MM.1S (cell line): ENCODE results near the gene PAPSS1.

ENCODE experiments used
- EZH2 ChIP-seq: fragments of 300-600 bp; sonication (generic); optimal IDR thresholded peaks from 2 replicates; pipeline ENCODE3; 2017; ENCODE audit warnings: low read depth, mild to moderate bottlenecking, antibody characterized with exemption, low read length, mixed read lengths
- TF ChIP-seq, protein P1 (sequence below): fragments of 300-600 bp; sonication (generic); IDR thresholded peaks from 2 replicates; pipeline ENCODE4 v1.5.1; 2016; ENCODE audit warnings: antibody characterized with exemption, low read length, mixed read lengths

DNA sequence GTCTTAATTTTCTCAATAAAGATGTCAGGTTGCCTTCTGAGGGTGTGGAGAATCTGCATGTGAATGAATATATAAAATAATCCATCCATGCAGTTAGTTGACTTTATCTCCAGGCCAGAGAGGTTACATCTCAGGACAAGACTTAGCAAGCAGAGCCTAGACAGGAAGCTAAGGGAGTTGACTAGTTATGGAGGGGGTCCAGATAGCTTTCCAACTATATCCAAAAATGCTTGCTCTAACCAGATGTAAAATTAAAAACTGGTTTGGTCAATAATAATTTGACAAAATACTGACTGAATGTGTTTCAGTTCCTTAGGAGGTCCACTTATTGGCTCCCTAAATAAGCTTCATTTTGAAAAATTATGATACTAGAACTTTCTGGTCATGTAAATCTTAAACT is 101.4 kb downstream of the PAPSS1 start:
- TF ChIP-seq, protein P1, sequence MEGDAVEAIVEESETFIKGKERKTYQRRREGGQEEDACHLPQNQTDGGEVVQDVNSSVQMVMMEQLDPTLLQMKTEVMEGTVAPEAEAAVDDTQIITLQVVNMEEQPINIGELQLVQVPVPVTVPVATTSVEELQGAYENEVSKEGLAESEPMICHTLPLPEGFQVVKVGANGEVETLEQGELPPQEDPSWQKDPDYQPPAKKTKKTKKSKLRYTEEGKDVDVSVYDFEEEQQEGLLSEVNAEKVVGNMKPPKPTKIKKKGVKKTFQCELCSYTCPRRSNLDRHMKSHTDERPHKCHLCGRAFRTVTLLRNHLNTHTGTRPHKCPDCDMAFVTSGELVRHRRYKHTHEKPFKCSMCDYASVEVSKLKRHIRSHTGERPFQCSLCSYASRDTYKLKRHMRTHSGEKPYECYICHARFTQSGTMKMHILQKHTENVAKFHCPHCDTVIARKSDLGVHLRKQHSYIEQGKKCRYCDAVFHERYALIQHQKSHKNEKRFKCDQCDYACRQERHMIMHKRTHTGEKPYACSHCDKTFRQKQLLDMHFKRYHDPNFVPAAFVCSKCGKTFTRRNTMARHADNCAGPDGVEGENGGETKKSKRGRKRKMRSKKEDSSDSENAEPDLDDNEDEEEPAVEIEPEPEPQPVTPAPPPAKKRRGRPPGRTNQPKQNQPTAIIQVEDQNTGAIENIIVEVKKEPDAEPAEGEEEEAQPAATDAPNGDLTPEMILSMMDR = no peak
- no peak for TF ChIP-seq EZH2
